Right lobe of liver (tissue), 6 donors: ENCODE results near the gene RAP1GDS1. TPM values are rescaled to one million over a fixed set of nuclear protein-coding genes. Genes with fewer than 3 reads are reported as not detected.
"Not testable (repeated sequence)": the region's sequence is repeated elsewhere in the genome, so short reads cannot be mapped to it uniquely, and the experiment has no call there.

Experiments used
- ATAC-seq, 4 donors: fragments of 200-7000 bp; cut with Tn5 transposase; one replicate each; pipeline ENCODE4 v1.9.1; 2020; ENCODE audit warnings: mild to moderate bottlenecking in 4 of 4, moderate library complexity in 4 of 4
- DNase-seq, 3 donors: peaks; one replicate each; pipeline ENCODE4 v3.0.0-alpha.2; 2020
- H3K27ac ChIP-seq, 3 donors: fragments of 200-600 bp; one replicate each; pipeline ENCODE4 v1.8.0; 2022
- H3K27me3 ChIP-seq, 2 donors: fragments of 200-600 bp; one replicate each; pipeline ENCODE4 v1.8.0; 2022
- H3K36me3 ChIP-seq, 4 donors: fragments of 200-600 bp; sonication (generic) in 1 of 4; one replicate each; pipeline versions ENCODE4 v1.5.1 to v1.8.0; 2017 to 2022; ENCODE audit warnings: control low read depth in 1 of 4
- H3K4me1 ChIP-seq, 4 donors: fragments of 200-600 bp; sonication (generic) in 1 of 4; one replicate each; pipeline versions ENCODE4 v1.5.1 to v1.8.0; 2017 to 2022; ENCODE audit warnings: control low read depth in 1 of 4
- H3K4me3 ChIP-seq, 3 donors: fragments of 200-600 bp; one replicate each; pipeline ENCODE4 v1.8.0; 2022
- H3K9me3 ChIP-seq, 4 donors: fragments of 200-600 bp; sonication (generic) in 1 of 4; one replicate each; pipeline versions ENCODE4 v1.5.1 to v1.8.0; 2017 to 2022; ENCODE audit warnings: control low read depth in 1 of 4
- CTCF ChIP-seq, 4 donors: fragments of 200-600 bp in 3 of 4; fragments of 450-650 bp in 1 of 4; IDR thresholded peaks; one replicate each; pipeline versions ENCODE4 v1.5.1 to v1.8.0; 2016 to 2022; ENCODE audit warnings: antibody characterized with exemption in 4 of 4, mild to moderate bottlenecking in 2 of 4
- POLR2A ChIP-seq: fragments of 450-650 bp; IDR thresholded peaks from one replicate; pipeline ENCODE4 v1.6.1; 2017; ENCODE audit warnings: antibody characterized with exemption, mild to moderate bottlenecking
- whole genome bisulfite sequencing: methylation state at CpG from one replicate; pipeline ENCODE4 v1.1.6; 2018; ENCODE audit warnings: low coverage, low lambda C conversion rate; ENCODE audit not compliant: insufficient coverage; ENCODE audit errors: missing lambda C conversion rate; 5-methylcytosine and 5-hydroxymethylcytosine counted together
- intact Hi-C, 2 donors: fragments of 100-400 bp; cut with DNase I; formaldehyde crosslinking; loops; one replicate each; pipeline versions ENCODE4 v1.11.2 to v1.14.1; 2022
- total RNA-seq, 6 experiments: library from RNA; depleted of rRNA in 2 of 6; stranded (reverse); fragments of >200 nt in 2 of 6; fragmentation: NEBNext Ultra II Directional in 3 of 6; extraction: Animal tissue kit (Norgen Biotek cat#: 25700) in 3 of 6; gene quantifications; one replicate each; pipeline versions ENCODE4 v1.1.0 to v1.2.4, GENCODE V29; 2016 to 2023
- donor health status: DM: no; HTN: yes; CAD: no.
- donor health status: DM: no; HTN: no; CAD: no.
- donor health status: DM: no; HTN: no; CAD: no.
- donor health status: DM: no; HTN: yes; CAD: no.
- donor health status: DM: no; HTN: yes; CAD: no.

RAP1GDS1 gene
- total RNA-seq, 6 experiments from 2014 or later = 17.4 to 29.8 (median 20.9) TPM

- H3K4me1 ChIP-seq = peaks cover 0 to 6% (median 0%) of the 10 kb centered on the region in 4 donors
- TF ChIP-seq POLR2A (no peak), CTCF (IDR thresholded peaks at IDR 0.05) (no peak)
- H3K27me3 ChIP-seq = no peaks in the 10 kb centered on the region
- H3K36me3 ChIP-seq = no peaks in the 10 kb centered on the region
- intact Hi-C loops = no loop called here
- DNase-seq (no peak), ATAC-seq (no peak)
- H3K27ac ChIP-seq = no peak overlapping the region
- 75% methylated on average over 6 of the region's 9 CpGs for WGBS
- no peak overlapping the region for H3K4me3 ChIP-seq
- H3K9me3 ChIP-seq = no peaks in the 10 kb centered on the region
Measured at GRCh38 chr4:98476891-98477290, 215.7 kb downstream of the RAP1GDS1 start.

- 31% methylated on average over 2 of the region's 2 CpGs for WGBS
- not testable (repeated sequence) for H3K9me3 ChIP-seq
Measured at GRCh38 chr4:98479590-98479989, 218.4 kb downstream of the RAP1GDS1 start.

GRCh38 chr4:98480535-98480934 lies 219.4 kb downstream of the RAP1GDS1 start:
- ATAC-seq (no peak), DNase-seq (no peak)
- Histone ChIP-seq H3K27me3 (no peaks in the 10 kb centered on the region), H3K4me1 (peaks cover 0 to 6% (median 0%) of the 10 kb centered on the region in 4 donors), H3K27ac (no peak overlapping the region), H3K4me3 (no peak overlapping the region), H3K36me3 (no peaks in the 10 kb centered on the region), H3K9me3 (no peaks in the 10 kb centered on the region)
- no peak for TF ChIP-seq POLR2A
- TF ChIP-seq CTCF (IDR thresholded peaks at IDR 0.05) = no peak
- 76% methylated on average over 3 of the region's 5 CpGs for WGBS
- intact Hi-C loops = no loop called here

More at GRCh38 chr4:98479590-98479989, 218.4 kb downstream of the RAP1GDS1 start:
- ATAC-seq, H3K27ac ChIP-seq, intact Hi-C loops, H3K4me3 ChIP-seq, H3K27me3 ChIP-seq, H3K4me1 ChIP-seq, H3K36me3 ChIP-seq, DNase-seq: not testable (repeated sequence)

GRCh38 chr4:98481167-98481566 lies 220.0 kb downstream of the RAP1GDS1 start:
- intact Hi-C loops = no loop called here
- 37% methylated on average over 2 of the region's 3 CpGs for WGBS
- H3K27me3 ChIP-seq = no peaks in the 10 kb centered on the region
- no peaks in the 10 kb centered on the region for H3K9me3 ChIP-seq
- peaks cover 0 to 6% (median 0%) of the 10 kb centered on the region in 4 donors for H3K4me1 ChIP-seq
- no peak overlapping the region for H3K4me3 ChIP-seq
- ATAC-seq = peak; percentile 90 to 93 (median 92)
- H3K36me3 ChIP-seq = no peaks in the 10 kb centered on the region
- H3K27ac ChIP-seq = no peak overlapping the region
- DNase-seq = peak in 2 of 3 donors; percentile 32 to 56
- TF ChIP-seq POLR2A (no peak), CTCF (IDR thresholded peaks at IDR 0.05) (no peak)

GRCh38 chr4:98482503-98482846 lies 221.3 kb downstream of the RAP1GDS1 start:
- intact Hi-C loops = no loop called here
- Histone ChIP-seq H3K4me1 (peaks cover 0 to 6% (median 0%) of the 10 kb centered on the region in 4 donors), H3K27ac (no peak overlapping the region), H3K4me3 (no peak overlapping the region), H3K36me3 (no peaks in the 10 kb centered on the region), H3K27me3 (no peaks in the 10 kb centered on the region), H3K9me3 (no peaks in the 10 kb centered on the region)
- ATAC-seq (no peak), DNase-seq (no peak)
- TF ChIP-seq CTCF (IDR thresholded peaks at IDR 0.05) (no peak), POLR2A (no peak)
- 74% methylated on average over 3 of the region's 3 CpGs for WGBS
